GM19324 (cell line): ENCODE measurements around the gene TRABD2B.

Source experiments
- ATAC-seq: cut with Tn5 transposase; IDR thresholded peaks from one replicate; pipeline ENCODE4 v1.9.1; 2021; ENCODE audit warnings: mild to moderate bottlenecking, moderate library complexity; ENCODE audit not compliant: unreplicated experiment, low FRiP score

Gene TRABD2B

GRCh38 chr1:47838562-47839432, 158.4 kb downstream of the TRABD2B start:
- ATAC-seq = no peak

GRCh38 chr1:47837866-47838561, 159.2 kb downstream of the TRABD2B start:
- ATAC-seq = no peak

- ATAC-seq = no peak
Observed at GRCh38 chr1:47837056-47837830, 159.9 kb downstream of the TRABD2B start.

DNA sequence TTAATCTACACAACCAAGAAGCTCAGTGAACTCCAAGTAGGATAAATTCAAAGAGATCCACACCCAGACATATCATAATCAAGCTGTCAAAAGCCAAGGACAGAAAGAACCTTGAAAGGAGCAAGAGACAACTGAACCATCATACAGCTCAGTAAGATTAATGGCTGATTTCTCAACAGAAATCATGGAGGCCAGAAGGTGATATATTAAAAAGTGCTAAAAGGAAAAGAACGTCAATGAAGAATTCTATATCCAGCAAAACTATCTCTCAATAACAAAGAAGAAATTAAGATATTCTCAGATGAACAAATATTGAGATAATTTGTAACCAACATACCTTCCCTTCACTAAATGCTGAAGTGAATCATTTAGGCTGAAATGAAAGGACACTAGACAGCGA, 161.8 kb downstream of the TRABD2B start:
- no peak for ATAC-seq

DNA sequence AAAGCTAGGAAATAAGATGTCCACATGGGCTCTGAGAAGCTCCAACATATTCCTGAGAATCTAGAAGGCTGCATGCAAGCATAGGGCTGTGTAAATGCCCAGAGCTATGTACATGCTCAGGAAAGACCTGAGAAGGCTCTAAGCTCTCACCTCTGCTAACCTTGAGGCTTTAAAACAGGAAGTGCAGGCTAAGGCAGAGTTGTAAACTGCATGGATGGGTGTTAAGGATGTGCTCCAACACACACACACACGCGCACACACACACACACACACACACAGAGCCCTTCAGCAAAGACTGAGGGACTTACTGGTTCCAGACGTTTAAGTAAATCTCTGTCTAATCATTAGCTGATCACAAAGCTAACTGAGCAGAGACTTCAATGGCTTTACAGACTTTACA, 162.9 kb downstream of the TRABD2B start:
- no peak for ATAC-seq

GRCh38 chr1:47830641-47831333, 166.4 kb downstream of the TRABD2B start:
- ATAC-seq = no peak

DNA sequence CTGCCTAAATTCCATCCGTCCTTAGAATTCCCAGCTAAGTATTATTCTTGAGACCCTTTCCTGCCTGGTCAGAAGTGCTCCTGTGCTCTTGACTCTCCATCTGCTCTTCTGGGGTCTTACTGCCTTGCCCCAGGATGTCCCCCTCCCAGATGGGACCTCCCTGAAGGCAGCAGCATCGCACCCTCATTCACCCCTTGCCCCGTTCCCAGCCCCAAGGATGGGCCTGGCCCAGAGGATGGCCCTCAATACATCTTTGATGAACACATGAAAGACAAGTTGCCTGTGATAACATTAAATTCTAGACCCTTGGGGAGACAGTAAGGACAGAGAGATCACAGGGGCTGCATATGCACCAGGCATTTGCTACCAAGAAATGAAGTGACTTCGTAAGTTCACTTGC, 167.2 kb downstream of the TRABD2B start:
- no peak for ATAC-seq

DNA sequence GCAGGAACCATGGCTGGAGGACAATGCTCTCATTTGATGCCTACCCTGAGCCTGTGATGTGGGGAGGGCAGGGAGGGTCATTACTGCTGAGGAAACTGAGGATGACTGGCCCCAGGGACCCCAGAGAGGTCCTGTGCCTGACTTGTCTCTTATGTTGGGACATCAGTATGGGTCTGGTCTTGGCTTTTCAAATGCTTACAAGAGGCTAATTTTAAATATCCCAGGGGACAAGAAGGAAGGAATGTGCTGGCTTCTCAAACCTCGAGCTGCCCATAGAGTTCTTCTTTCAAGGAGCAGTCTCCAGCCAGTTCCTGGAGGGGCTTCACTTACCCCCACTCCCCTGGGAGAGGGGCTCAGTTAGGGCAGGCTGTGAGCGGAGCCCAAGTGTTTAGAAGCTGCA, 168.2 kb downstream of the TRABD2B start:
- no peak for ATAC-seq

- ATAC-seq = no peak
Observed at GRCh38 chr1:47827109-47827508, 170.1 kb downstream of the TRABD2B start.

DNA sequence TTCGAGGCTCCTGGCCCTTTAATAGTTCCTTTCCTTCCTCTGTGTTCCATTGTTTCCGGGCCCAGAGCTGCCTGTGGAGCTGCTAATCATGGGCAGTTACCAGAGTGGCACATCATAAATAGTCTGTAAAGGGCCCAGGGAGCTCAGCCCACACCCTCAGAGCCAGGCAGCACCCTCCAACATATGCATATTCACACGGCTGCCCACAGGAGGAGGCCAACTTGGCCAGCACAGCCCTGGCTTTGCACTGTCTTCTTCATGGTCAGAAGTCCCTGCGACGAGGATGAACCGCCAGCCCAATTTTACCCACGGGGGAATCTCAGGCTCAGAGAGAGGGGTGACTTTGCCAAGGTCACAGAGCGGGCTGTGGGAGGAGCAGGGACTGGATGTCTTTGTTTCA, 172.5 kb downstream of the TRABD2B start:
- ATAC-seq = no peak

DNA sequence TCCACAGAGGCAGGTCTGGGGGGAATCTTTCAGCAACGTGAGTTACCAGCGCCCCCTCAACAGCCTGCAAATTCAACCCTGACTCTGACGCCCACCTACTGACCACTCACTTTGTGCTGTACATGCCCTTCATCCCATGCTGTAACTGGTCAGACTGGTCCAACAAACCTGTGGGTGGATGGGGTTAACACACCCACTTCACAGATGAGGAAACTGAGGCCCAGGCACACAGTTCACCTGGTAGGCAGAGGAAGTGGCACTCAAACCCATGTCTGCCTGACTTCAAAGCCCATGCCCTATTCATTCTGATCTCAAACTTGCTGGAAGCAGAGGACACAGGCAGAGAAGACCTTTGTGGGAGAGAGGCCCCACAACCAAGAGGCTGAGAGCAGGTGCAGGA, 172.9 kb downstream of the TRABD2B start:
- no peak for ATAC-seq

- no peak for ATAC-seq
Observed at GRCh38 chr1:47823040-47823808, 174.0 kb downstream of the TRABD2B start.

DNA sequence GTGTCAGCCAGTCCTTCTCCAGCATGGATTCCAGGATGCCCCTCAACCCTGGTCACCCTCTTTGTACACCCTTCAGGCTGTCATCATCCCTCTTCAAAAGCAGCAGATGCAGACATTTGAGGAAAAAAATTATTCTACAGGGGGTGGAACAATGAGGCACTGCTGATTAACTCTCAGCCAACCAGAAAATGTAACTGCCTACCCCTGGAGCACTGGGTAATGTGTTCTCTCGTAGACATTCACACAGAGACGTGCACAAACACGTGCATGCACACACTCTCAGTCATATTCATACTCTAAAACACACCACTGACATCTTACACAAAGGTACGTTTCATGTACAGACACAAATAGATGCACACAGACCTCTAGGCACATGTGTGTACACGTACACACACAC, 175.4 kb downstream of the TRABD2B start:
- ATAC-seq = no peak

GRCh38 chr1:47819574-47819888, 177.7 kb downstream of the TRABD2B start:
- no peak for ATAC-seq

- ATAC-seq = no peak
Observed at GRCh38 chr1:47818682-47819573, 178.3 kb downstream of the TRABD2B start.

DNA sequence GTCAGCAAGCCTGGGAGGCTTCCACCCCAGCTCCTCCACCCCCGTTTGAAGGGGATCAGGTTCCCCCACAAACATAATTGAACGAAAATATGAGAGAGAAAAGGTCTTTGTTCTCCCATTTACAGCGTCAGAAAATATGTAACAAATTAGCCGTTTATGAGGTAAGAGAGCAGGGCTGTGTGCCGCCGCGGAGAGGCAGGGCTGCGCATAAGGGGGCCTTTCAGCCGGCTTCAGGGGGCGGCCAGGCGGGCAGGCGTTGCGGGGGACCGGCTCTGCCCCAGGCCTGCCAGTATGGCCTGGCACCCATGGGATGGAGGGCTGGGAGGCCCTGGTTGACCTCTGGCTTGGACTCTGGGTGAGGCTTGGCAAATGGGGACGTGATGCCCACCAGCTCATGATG, 179.3 kb downstream of the TRABD2B start:
- ATAC-seq = no peak

- ATAC-seq = no peak
Observed at GRCh38 chr1:47816325-47817071, 180.7 kb downstream of the TRABD2B start.

GRCh38 chr1:47814612-47815395, 182.4 kb downstream of the TRABD2B start:
- no peak for ATAC-seq
